Activated gamma-delta T cell treated with anti-CD3 and anti-CD28 coated beads, Interleukin-2, amount 50 U/mL, for 16 hours (primary cell): ENCODE results near the gene KIF1A.

Experiments used
- DNase-seq: peaks from one replicate; pipeline ENCODE4 v3.0.0-alpha.2; 2020; ENCODE audit warnings: low read depth

Gene KIF1A

DNA sequence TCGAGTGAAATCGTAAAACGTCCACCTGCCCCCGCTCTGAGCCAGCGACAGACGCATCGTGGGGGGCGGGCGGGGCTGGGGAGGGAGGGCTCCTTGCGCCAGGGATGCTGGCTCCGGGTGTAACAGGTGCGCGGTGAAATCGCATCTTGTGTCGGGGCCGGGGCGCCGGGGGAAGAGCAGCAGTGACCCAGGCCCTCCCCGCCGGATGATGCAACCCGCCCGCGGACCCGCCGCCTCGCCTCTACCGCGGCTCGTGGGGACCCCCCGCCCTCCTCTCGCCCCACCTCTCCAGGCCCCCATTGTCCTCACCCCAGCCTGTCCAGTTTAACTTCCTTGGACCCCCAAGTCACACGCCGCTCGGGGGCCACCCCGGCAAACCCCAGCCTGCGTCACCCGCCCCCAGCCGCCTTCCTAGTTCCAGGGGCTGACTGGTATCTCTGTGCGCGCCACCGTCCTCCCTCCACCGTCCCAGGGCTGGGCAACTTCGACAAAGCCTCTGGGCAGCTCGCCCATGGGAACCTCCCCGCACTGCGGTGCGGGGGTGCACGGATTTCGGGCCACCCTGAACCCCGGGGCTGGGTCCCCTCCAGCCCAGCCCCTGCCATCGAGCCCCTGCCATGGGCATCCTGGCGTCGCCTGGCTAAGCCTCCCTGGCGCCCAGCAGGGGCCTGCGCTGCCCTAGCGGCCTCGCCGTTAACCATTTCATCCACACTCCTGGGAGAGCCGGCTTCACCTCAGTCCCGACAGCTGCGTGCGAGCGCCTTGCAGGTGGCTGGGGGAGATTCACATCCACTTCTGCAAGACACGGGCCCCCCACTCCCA is 799 bp upstream of the KIF1A start:
- DNase-seq = no peak

DNA sequence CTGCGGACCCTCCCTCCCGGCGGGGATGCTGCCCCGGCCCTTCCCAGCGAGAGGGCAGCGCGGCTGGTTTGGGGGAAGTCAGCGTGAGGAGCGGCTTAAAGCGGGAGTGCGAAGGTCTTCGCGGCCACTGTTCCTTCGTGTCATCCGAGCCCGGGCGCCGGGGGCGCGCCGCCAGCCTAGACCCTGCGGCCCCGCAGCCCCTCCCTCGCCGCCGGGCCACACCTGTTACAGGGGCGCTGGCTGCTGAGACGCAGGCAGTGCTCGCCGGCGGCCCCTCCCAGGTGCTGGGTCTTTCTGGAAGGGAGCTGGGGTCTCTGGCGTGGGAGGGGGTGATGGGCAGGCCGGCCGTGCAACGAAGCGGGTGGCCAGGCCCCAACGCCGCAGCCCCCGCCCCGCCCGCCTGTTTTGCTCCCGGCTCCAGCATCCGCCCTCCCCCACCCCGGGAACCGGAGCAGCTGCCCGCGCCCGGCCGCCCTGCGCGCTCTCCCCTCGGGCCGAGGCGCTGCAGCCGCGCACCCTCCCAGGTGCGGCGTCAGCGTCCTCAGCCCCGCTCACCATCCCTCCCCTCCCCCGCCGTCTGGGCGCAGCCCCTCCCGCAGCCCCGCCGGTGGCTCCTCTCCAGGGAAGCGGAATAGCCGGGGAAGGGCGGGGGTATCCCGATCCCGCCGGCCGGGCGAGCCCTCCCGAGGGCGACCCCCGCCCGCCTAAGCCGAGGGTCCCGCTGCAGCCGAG is 727 bp downstream of the KIF1A start:
- DNase-seq = no peak

- DNase-seq = no peak
Measured at GRCh38 chr2:240818293-240819125, 1.5 kb downstream of the KIF1A start.

GRCh38 chr2:240817496-240818292 is 2.3 kb downstream of the KIF1A start:
- no peak for DNase-seq

GRCh38 chr2:240816584-240817495 is 3.2 kb downstream of the KIF1A start:
- no peak for DNase-seq

DNA sequence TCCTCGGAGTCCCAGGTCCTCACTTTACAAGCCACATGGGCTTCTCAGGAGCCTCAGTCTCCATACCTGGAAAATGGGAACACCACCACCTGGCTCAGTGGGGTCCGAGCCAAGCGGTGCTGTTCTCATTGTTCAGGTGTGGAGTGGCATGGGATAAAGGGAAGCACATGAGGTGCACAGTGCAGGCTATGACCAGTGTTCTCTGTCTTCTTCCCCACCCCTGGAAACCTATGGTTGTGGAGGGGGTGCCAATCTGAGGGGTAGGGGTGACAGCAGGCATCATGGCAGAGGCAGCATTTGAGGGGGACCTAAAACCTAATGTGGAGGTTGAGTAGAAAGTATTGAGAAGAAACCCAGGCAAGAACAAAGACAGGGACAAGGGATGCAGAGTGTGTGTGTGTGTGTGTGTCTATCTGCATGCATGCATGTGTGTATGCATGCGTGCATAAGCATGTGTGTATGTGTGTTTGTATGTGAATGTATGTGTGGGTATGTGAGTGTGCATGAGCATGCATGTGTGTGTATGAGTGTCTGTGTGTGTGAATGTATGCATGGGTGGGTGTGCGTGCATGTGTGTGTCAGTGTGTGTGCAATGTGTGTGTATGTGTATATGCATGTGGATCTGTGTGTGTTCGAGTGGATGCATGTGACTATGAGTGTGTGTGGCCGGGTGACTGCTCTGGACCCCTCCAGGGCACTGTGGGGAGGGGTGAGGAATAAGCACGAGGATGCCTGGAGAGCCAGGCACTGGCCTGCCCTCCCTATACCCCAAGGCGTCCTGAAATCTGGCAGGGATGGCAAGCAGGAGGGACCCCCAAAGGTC is 4.0 kb downstream of the KIF1A start:
- DNase-seq = no peak

- DNase-seq = no peak
Measured at GRCh38 chr2:240814946-240815760, 4.9 kb downstream of the KIF1A start.

GRCh38 chr2:240814280-240814679 is 5.7 kb downstream of the KIF1A start:
- DNase-seq = no peak

GRCh38 chr2:240813231-240813921 is 6.6 kb downstream of the KIF1A start:
- no peak for DNase-seq

GRCh38 chr2:240812721-240813120 is 7.3 kb downstream of the KIF1A start:
- DNase-seq = no peak

DNA sequence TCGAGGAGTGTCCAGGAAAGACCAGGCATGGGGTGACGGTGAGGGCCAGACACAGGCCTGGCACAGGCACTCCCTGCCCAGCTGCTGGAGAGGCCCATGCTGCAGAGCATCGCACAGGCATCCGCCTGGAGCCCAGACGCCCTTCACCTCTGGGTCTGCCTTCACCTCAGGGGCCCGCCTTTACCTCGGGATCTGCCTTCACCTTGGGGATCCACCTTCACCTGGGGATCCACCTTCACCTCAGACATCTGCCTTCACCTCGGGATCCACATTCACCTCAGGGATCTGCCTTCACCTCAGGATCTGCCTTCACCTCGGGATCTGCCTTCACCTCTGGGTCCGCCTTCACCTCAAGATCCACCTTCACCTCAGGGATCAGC is 7.7 kb downstream of the KIF1A start:
- no peak for DNase-seq

GRCh38 chr2:240811346-240812300 is 8.4 kb downstream of the KIF1A start:
- DNase-seq = no peak

DNA sequence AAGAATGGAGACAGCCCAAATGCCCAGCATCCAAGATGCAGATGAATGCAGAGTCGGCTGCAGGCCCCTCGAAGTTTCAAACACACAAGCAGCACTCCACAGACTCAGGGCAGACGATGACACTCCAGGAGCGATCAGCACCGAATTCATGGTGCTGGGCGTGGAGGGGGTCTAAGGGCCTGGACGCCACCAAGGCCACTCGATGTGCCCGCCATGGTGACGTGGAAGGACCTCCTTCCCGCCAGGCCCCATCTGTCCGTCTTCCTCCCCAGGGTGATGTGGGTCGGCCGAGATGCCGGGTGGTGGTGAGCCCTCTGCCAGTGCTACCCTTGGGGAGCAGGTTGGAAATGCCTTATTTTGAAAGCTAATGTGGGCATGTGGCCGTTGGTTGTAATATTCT is 9.4 kb downstream of the KIF1A start:
- DNase-seq = no peak

DNA sequence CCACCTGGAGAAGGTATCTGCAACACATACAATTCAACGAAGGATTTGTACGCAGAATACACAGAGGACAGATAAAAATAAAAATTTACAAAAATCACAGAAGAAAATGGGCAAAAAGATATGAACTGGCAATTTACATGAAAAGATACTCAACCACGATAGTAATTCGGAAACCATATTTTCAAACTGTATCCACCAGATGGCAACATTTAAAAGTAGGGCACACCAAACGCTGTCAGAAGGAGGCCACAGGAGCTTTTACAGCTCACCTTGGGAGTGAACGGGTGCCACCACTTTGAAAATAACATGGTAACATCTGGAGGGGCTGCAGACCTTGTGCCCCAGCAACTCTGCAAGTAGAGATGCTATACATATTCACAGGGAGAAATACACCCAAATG is 9.8 kb downstream of the KIF1A start:
- DNase-seq = no peak

GRCh38 chr2:240809276-240809675 is 10.7 kb downstream of the KIF1A start:
- no peak for DNase-seq

- DNase-seq = no peak
Measured at GRCh38 chr2:240806459-240806858, 13.6 kb downstream of the KIF1A start.

DNA sequence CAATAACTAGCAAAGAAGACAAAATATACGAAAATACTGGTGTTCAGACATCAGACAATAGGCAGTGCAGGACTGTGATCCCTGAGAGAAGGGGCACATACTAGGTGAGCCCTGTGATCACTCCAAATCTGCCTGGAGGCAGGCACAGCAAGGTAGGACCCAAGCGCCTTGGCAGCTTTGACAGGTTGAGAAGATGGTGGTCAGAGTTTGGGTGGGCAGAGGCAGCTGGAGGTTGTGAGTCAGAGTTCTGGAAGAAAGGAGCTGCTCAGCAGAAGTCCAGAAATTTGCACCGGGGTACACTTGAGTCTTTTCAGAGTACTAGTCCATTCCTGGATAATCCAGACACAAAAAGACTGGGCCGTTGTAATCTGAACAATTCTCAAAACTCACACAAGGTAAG is 14.0 kb downstream of the KIF1A start:
- no peak for DNase-seq
